HG02588 (cell line): ENCODE data around the gene SLC11A1.

ENCODE experiments used
- ATAC-seq: cut with Tn5 transposase; IDR thresholded peaks from one replicate; pipeline ENCODE4 v1.9.1; 2021; ENCODE audit warnings: mild to moderate bottlenecking, moderate library complexity; ENCODE audit not compliant: unreplicated experiment

SLC11A1 gene

GRCh38 chr2:218392891-218393462 is 10.9 kb downstream of the SLC11A1 start:
- no peak for ATAC-seq

- ATAC-seq: no peak
These were observed 11.7 kb downstream of the SLC11A1 start for GRCh38 chr2:218393750-218394290.

- no peak for ATAC-seq
These were observed 12.4 kb downstream of the SLC11A1 start for GRCh38 chr2:218394298-218395089.

- no peak for ATAC-seq
These were observed 13.0 kb downstream of the SLC11A1 start for GRCh38 chr2:218395090-218395444.

GRCh38 chr2:218395456-218395825 is 13.4 kb downstream of the SLC11A1 start:
- no peak for ATAC-seq

- ATAC-seq: peak; percentile 44
These were observed 14.0 kb downstream of the SLC11A1 start for GRCh38 chr2:218395826-218396687.

- ATAC-seq: no peak
These were observed 14.8 kb downstream of the SLC11A1 start for GRCh38 chr2:218396688-218397462.

GRCh38 chr2:218397463-218397819 is 15.4 kb downstream of the SLC11A1 start:
- no peak for ATAC-seq

- ATAC-seq: no peak
These were observed 15.9 kb downstream of the SLC11A1 start for GRCh38 chr2:218397820-218398436.

GRCh38 chr2:218398437-218399390 is 16.6 kb downstream of the SLC11A1 start:
- peak; percentile 25 for ATAC-seq

GRCh38 chr2:218399391-218400166 is 17.5 kb downstream of the SLC11A1 start, which contains the start of gene CTDSP1:
CTDSP1 (plus strand) TSS chr2:218399868; CDS start chr2:218400091, 223 bp downstream.
- peak; percentile 40 for ATAC-seq

- no peak for ATAC-seq
These were observed 18.3 kb downstream of the SLC11A1 start for GRCh38 chr2:218400167-218400929.

- no peak for ATAC-seq
These were observed 19.1 kb downstream of the SLC11A1 start for GRCh38 chr2:218400930-218401881.

GRCh38 chr2:218401890-218402289 is 19.8 kb downstream of the SLC11A1 start:
- ATAC-seq: no peak

- ATAC-seq: no peak
These were observed 20.4 kb downstream of the SLC11A1 start for GRCh38 chr2:218402491-218402901.

GRCh38 chr2:218402911-218403411 is 20.9 kb downstream of the SLC11A1 start:
- no peak for ATAC-seq
